ENCODE measurements around the gene TDRKH. TPM values are rescaled to one million over a fixed set of nuclear protein-coding genes. Genes with fewer than 3 reads are reported as not detected.

Gene TDRKH
- polyA plus RNA-seq, 1 experiment, result 1.0 TPM

GRCh38 chr1:151828921-151829320, 38.6 kb upstream of the TDRKH start:
- H3K4me3 ChIP-seq (ENCODE audit: low read depth, low read length), result no peak overlapping the region
- DNase-seq (ENCODE audit: low read depth, low spot score), result no peak
- ChIA-PET CTCF (no interaction called here), POLR2A (no interaction called here)
- TF ChIP-seq CTCF (IDR thresholded peaks at IDR 0.05; ENCODE audit: low read depth, low read length), result no peak
- no peaks in the 10 kb centered on the region; the same call in 1 of the 2 replicates for H3K9me3 ChIP-seq (ENCODE audit: control insufficient read depth, insufficient read depth, low read length)
- no peak overlapping the region for H3K27ac ChIP-seq (ENCODE audit: low read depth, low read length)
- H3K27me3 ChIP-seq (ENCODE audit: control insufficient read depth, insufficient read depth, low read length), result peaks cover 55% of the 10 kb centered on the region

- POLR2A ChIA-PET, result interaction anchor here (0.5 kb wide), 1 partner anchor 30 kb away, joined by 3 read pairs; no protein-coding TSS in a partner anchor
- H3K27ac ChIP-seq (ENCODE audit: low read depth, low read length), result no peak overlapping the region
- no peaks in the 10 kb centered on the region; the same call in 1 of the 2 replicates for H3K9me3 ChIP-seq (ENCODE audit: control insufficient read depth, insufficient read depth, low read length)
- TF ChIP-seq CTCF (IDR thresholded peaks at IDR 0.05; ENCODE audit: low read depth, low read length), result no peak
- CTCF ChIA-PET, result no interaction called here
- peaks cover 60% of the 10 kb centered on the region for H3K27me3 ChIP-seq (ENCODE audit: control insufficient read depth, insufficient read depth, low read length)
- no peak overlapping the region for H3K4me3 ChIP-seq (ENCODE audit: low read depth, low read length)
- DNase-seq (ENCODE audit: low read depth, low spot score), result no peak
Measured at GRCh38 chr1:151827853-151828252, 37.6 kb upstream of the TDRKH start.

- POLR2A ChIA-PET, result no interaction called here
- Histone ChIP-seq H3K27me3 (ENCODE audit: control insufficient read depth, insufficient read depth, low read length) (peaks cover 55% of the 10 kb centered on the region), H3K4me3 (ENCODE audit: low read depth, low read length) (no peak overlapping the region), H3K27ac (ENCODE audit: low read depth, low read length) (no peak overlapping the region), H3K9me3 (ENCODE audit: control insufficient read depth, insufficient read depth, low read length) (no peaks in the 10 kb centered on the region; the same call in 1 of the 2 replicates)
- DNase-seq (ENCODE audit: low read depth, low spot score), result no peak
- CTCF ChIA-PET, result no interaction called here
- TF ChIP-seq CTCF (IDR thresholded peaks at IDR 0.05; ENCODE audit: low read depth, low read length), result no peak
Measured at GRCh38 chr1:151825751-151826660, 35.7 kb upstream of the TDRKH start.

GRCh38 chr1:151825204-151825603, 34.9 kb upstream of the TDRKH start:
- no peak for TF ChIP-seq CTCF (IDR thresholded peaks at IDR 0.05; ENCODE audit: low read depth, low read length)
- POLR2A ChIA-PET, result no interaction called here
- Histone ChIP-seq H3K9me3 (ENCODE audit: control insufficient read depth, insufficient read depth, low read length) (no peaks in the 10 kb centered on the region; the same call in 1 of the 2 replicates), H3K27ac (ENCODE audit: low read depth, low read length) (no peak overlapping the region), H3K4me3 (ENCODE audit: low read depth, low read length) (no peak overlapping the region), H3K27me3 (ENCODE audit: control insufficient read depth, insufficient read depth, low read length) (peaks cover 55% of the 10 kb centered on the region)
- no peak for DNase-seq (ENCODE audit: low read depth, low spot score)
- CTCF ChIA-PET, result no interaction called here

- no peak for DNase-seq (ENCODE audit: low read depth, low spot score)
- Histone ChIP-seq H3K4me3 (ENCODE audit: low read depth, low read length) (no peak overlapping the region), H3K9me3 (ENCODE audit: control insufficient read depth, insufficient read depth, low read length) (no peaks in the 10 kb centered on the region; the same call in 1 of the 2 replicates), H3K27ac (ENCODE audit: low read depth, low read length) (no peak overlapping the region), H3K27me3 (ENCODE audit: control insufficient read depth, insufficient read depth, low read length) (peaks cover 50% of the 10 kb centered on the region)
- CTCF ChIA-PET, result interaction anchor here (0.5 kb wide), 1 partner anchor 283 kb away, joined by 3 read pairs; the partner anchor contains the start of gene TUFT1
- POLR2A ChIA-PET, result no interaction called here
- no peak for TF ChIP-seq CTCF (IDR thresholded peaks at IDR 0.05; ENCODE audit: low read depth, low read length)
Measured at GRCh38 chr1:151823175-151823574, 32.9 kb upstream of the TDRKH start.
